A673 (cell line): ENCODE data around the gene ADRM1.

ENCODE experiments used
- EZH2 ChIP-seq: fragments of 200-600 bp; sonication (generic); IDR thresholded peaks from 2 replicates; pipeline ENCODE4 v1.6.1; 2017; ENCODE audit warnings: borderline replicate concordance, low read depth, mild to moderate bottlenecking, mixed read lengths, antibody characterized with exemption, low read length; ENCODE audit not compliant: poor library complexity, severe bottlenecking
- TF ChIP-seq, protein P1 (sequence below): fragments of 300-800, 200-600 bp; sonication (generic); conservative IDR thresholded peaks from 2 replicates; pipeline ENCODE4 v1.5.1; 2017; ENCODE audit warnings: low read depth, mild to moderate bottlenecking, antibody characterized with exemption, low read length, moderate library complexity, mixed read lengths

- TF ChIP-seq, protein P1, sequence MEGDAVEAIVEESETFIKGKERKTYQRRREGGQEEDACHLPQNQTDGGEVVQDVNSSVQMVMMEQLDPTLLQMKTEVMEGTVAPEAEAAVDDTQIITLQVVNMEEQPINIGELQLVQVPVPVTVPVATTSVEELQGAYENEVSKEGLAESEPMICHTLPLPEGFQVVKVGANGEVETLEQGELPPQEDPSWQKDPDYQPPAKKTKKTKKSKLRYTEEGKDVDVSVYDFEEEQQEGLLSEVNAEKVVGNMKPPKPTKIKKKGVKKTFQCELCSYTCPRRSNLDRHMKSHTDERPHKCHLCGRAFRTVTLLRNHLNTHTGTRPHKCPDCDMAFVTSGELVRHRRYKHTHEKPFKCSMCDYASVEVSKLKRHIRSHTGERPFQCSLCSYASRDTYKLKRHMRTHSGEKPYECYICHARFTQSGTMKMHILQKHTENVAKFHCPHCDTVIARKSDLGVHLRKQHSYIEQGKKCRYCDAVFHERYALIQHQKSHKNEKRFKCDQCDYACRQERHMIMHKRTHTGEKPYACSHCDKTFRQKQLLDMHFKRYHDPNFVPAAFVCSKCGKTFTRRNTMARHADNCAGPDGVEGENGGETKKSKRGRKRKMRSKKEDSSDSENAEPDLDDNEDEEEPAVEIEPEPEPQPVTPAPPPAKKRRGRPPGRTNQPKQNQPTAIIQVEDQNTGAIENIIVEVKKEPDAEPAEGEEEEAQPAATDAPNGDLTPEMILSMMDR, result no peak
- TF ChIP-seq EZH2, result no peak
Observed at GRCh38 chr20:62293946-62294345, 8.9 kb upstream of the ADRM1 start.
